Aorta (tissue), 5 donors: ENCODE data around the gene FAM13B. TPM values are rescaled to one million over a fixed set of nuclear protein-coding genes. Genes with fewer than 3 reads are reported as not detected.

ENCODE experiments used
- ATAC-seq: fragments of 200-7000 bp; cut with Tn5 transposase; one replicate; pipeline ENCODE4 v1.9.1; 2022; ENCODE audit warnings: moderate library complexity; ENCODE audit not compliant: low FRiP score
- DNase-seq, 2 donors: peaks; one replicate each; pipeline ENCODE4 v3.0.0-alpha.2; 2020
- H3K27ac ChIP-seq, 2 donors: one replicate each; pipeline ENCODE4 v1.5.1; 2013; ENCODE audit warnings: low read length in 2 of 2, mild to moderate bottlenecking in 2 of 2, moderate library complexity in 2 of 2, control low read depth in 1 of 2, inconsistent platforms in 1 of 2, low read depth in 1 of 2
- H3K27me3 ChIP-seq, 2 donors: one replicate each; pipeline ENCODE4 v1.6.1; 2013; ENCODE audit warnings: control low read depth in 1 of 2, low read length in 1 of 2, mild to moderate bottlenecking in 1 of 2, moderate library complexity in 1 of 2; ENCODE audit not compliant: insufficient read depth in 2 of 2, control insufficient read depth in 1 of 2
- H3K36me3 ChIP-seq, 2 donors: one replicate each; pipeline ENCODE4 v1.6.1; 2013; ENCODE audit warnings: control low read depth in 1 of 2, low read length in 1 of 2, mild to moderate bottlenecking in 1 of 2; ENCODE audit not compliant: insufficient read depth in 2 of 2, control insufficient read depth in 1 of 2
- H3K4me1 ChIP-seq, 2 donors: one replicate each; pipeline ENCODE4 v1.6.1; 2013; ENCODE audit warnings: low read length in 2 of 2, control low read depth in 1 of 2, mild to moderate bottlenecking in 1 of 2, moderate library complexity in 1 of 2; ENCODE audit not compliant: insufficient read depth in 2 of 2, control insufficient read depth in 1 of 2
- H3K4me3 ChIP-seq, 2 donors: one replicate each; pipeline ENCODE4 v1.5.1; 2013; ENCODE audit warnings: low read length in 2 of 2, control low read depth in 1 of 2, mild to moderate bottlenecking in 1 of 2
- H3K9me3 ChIP-seq: one replicate; pipeline ENCODE4 v1.6.1; 2013; ENCODE audit warnings: mild to moderate bottlenecking, low read length; ENCODE audit not compliant: control insufficient read depth
- WGBS, 2 donors: extraction: QIAGEN DNeasy Blood & Tissue Kit; methylation state at CpG; one replicate each; pipeline ENCODE4 v1.1.7; 2013; 5-methylcytosine and 5-hydroxymethylcytosine counted together
- intact Hi-C, 2 donors: fragments of 100-400 bp; cut with DNase I; formaldehyde crosslinking; loops; one replicate each; pipeline versions ENCODE4 v1.14.2 to v1.15.0; 2022
- polyA plus RNA-seq, 2 donors: library from polyadenylated mRNA; stranded (reverse); fragments of 200-250 nt; gene quantifications; one replicate each; pipeline ENCODE4 v1.2.3, GENCODE V29; 2013
- total RNA-seq, 2 donors: library from RNA; stranded (reverse); fragmentation: NEBNext Ultra II Directional; extraction: Animal tissue kit (Norgen Biotek cat#: 25700); gene quantifications; one replicate each; pipeline ENCODE4 v1.2.1, GENCODE V29; 2021
- donor health status: healthy with polysubstance abuse.
- donor health status: Bipolar disorder and iron deficiency.
- donor health status: DM: no; HTN: no; CAD: no.
- donor health status: DM: no; HTN: no; CAD: no.
- donor health status: DM: yes; HTN: yes; CAD: no.

Gene FAM13B
- total and polyA plus RNA-seq, 4 donors, result 26.0 to 69.0 (median 48.0) TPM

DNA sequence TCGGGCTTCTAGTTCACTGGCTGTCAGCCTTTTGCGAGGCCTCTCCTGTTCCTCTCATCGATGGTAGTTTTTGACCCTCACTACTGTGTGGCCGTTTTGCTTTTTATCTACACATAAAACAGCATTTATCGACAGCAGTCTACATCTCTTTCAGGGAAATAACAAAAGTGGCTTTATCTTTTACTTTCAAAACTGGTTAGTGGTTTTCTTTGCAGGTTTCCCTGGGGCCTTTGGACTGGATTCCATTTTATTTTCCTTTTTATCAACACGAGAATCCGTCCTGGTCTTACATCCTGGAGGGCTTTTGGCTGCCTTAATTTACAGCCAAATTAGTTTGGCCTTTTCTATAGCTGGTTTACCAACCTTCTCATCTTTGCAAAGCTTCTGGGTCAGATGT lies 144.4 kb downstream of the FAM13B start:
- Histone ChIP-seq H3K27me3 (no peaks in the 10 kb centered on the region), H3K36me3 (no peaks in the 10 kb centered on the region), H3K9me3 (no peaks in the 10 kb centered on the region), H3K4me1 (peaks cover 0 to 2% of the 10 kb centered on the region in 2 donors), H3K4me3 (no peak overlapping the region), H3K27ac (peak overlapping the region; percentile 69 to 91)
- no peak for ATAC-seq
- intact Hi-C loops, result loop anchor here in 1 of 2 donors (5.0 kb wide), 1 partner anchor 51 kb away; no protein-coding TSS in a partner anchor
- 45 to 47% methylated on average over 7 of the region's 7 CpGs for WGBS, 2 donors
- no peak for DNase-seq

Other genes starting within 250 kb of the FAM13B start
- gene MYOT, start 165.2 kb downstream of the FAM13B start, total RNA-seq, result 1 to 10 TPM; 4.0 to 7.1 TPM
- 1 to 10 TPM in 1 of 2 donors, under 1 TPM in 1; 0.26 to 6.3 TPM for gene MYOT, start 165.2 kb downstream of the FAM13B start, polyA plus RNA-seq
- not detected for gene PKD2L2, start 143.6 kb downstream of the FAM13B start, total RNA-seq
- not detected for gene PKD2L2, start 143.6 kb downstream of the FAM13B start, polyA plus RNA-seq
- gene WNT8A, start 51.0 kb upstream of the FAM13B start, total RNA-seq, result not detected
- gene WNT8A, start 51.0 kb upstream of the FAM13B start, polyA plus RNA-seq, result not detected
- gene NME5, start 106.3 kb upstream of the FAM13B start, total RNA-seq, result 1 to 10 TPM in 1 of 2 donors, under 1 TPM in 1; 0.58 to 2.1 TPM
- 1 to 10 TPM in 1 of 2 donors, not detected in 1; 2.6 TPM for gene NME5, start 106.3 kb upstream of the FAM13B start, polyA plus RNA-seq
- gene BRD8, start 145.6 kb upstream of the FAM13B start, total RNA-seq, result 10 to 100 TPM; 36.0 to 60.6 TPM
- gene BRD8, start 145.6 kb upstream of the FAM13B start, polyA plus RNA-seq, result 10 to 100 TPM; 21.2 to 62.6 TPM
- 1 to 10 TPM in 1 of 2 donors, under 1 TPM in 1; 0.26 to 1.9 TPM for gene KIF20A, start 146.0 kb upstream of the FAM13B start, total RNA-seq
- gene KIF20A, start 146.0 kb upstream of the FAM13B start, polyA plus RNA-seq, result 1 to 10 TPM in 1 of 2 donors, under 1 TPM in 1; 0.10 to 1.4 TPM
- gene CDC23, start 180.2 kb upstream of the FAM13B start, total RNA-seq, result 10 to 100 TPM; 17.8 to 21.1 TPM
- 10 to 100 TPM in 1 of 2 donors, 1 to 10 TPM in 1; 5.8 to 15.6 TPM for gene CDC23, start 180.2 kb upstream of the FAM13B start, polyA plus RNA-seq
- 1 to 10 TPM in 1 of 2 donors, under 1 TPM in 1; 0.55 to 3.2 TPM for gene GFRA3, start 241.5 kb upstream of the FAM13B start, total RNA-seq
- not detected for gene GFRA3, start 241.5 kb upstream of the FAM13B start, polyA plus RNA-seq